Keratinocyte (primary cell): ENCODE data around the gene ADAMTSL5.

Experiments
- CTCF ChIP-seq, 3 experiments: IDR thresholded peaks in 1 of 3; conservative IDR thresholded peaks in 1 of 3; optimal IDR thresholded peaks in 1 of 3; 2 replicates in 2 of 3; 3 replicates in 1 of 3; pipeline versions ENCODE3 to v1.5.1; 2011; ENCODE audit warnings: low read length in 3 of 3, mild to moderate bottlenecking in 3 of 3, moderate library complexity in 2 of 3, control low read depth in 1 of 3, inconsistent platforms in 1 of 3; ENCODE audit not compliant: insufficient read depth in 2 of 3; ENCODE audit errors: extremely low read depth in 1 of 3
- EZH2 ChIP-seq: IDR thresholded peaks from one replicate; pipeline ENCODE4 v1.6.1; 2012; ENCODE audit warnings: inconsistent platforms, mild to moderate bottlenecking, low read length, moderate library complexity

GRCh38 chr19:1560286-1560882 is 47.6 kb upstream of the ADAMTSL5 start:
- TF ChIP-seq CTCF (optimal IDR thresholded peaks at IDR 0.05 in 1 of 3, IDR thresholded peaks at IDR 0.05 in 1 of 3, conservative IDR thresholded peaks at IDR 0.05 in 1 of 3; ENCODE audit: extremely low read depth in 1 of 3, insufficient read depth in 2 of 3, low read length in 3 of 3) (no peak), EZH2 (no peak)
